ENCODE results near the gene ASTN2. TPM values are rescaled to one million over a fixed set of nuclear protein-coding genes. Genes with fewer than 3 reads are reported as not detected.
A peak's percentile ranks its signal among the peaks of the same experiment; 100 is the strongest.

ASTN2 gene
- total and polyA plus RNA-seq, 10 of the 15 experiments (the other 5 are each of a cell fraction or from before 2014, with no cell fraction given) = 1.4 to 15.7 (median 7.0) TPM

GRCh38 chr9:117413346-117414219 lies 1.3 kb downstream of the ASTN2 start:
- no peaks in the 10 kb centered on the region for H3K9me3 ChIP-seq (replicated peaks; ENCODE audit: control insufficient read depth, insufficient read depth, low read length)
- DNase-seq (ENCODE audit: low read depth, low spot score) (no peak), ATAC-seq (no peak), FAIRE-seq (no peak)
- no peaks in the 10 kb centered on the region for H3K36me3 ChIP-seq (ENCODE audit: control insufficient read depth in 2 of 2, insufficient read depth in 2 of 2, low read length in 1 of 2)
- TF ChIP-seq ATF3 (IDR thresholded peaks at IDR 0.05; ENCODE audit: borderline replicate concordance, extremely low read depth, low read depth, low read length) = no peak
- TF ChIP-seq IRF5 (IDR thresholded peaks at IDR 0.05; ENCODE audit: borderline replicate concordance) = no peak
- no peak for TF ChIP-seq KDM1A (IDR thresholded peaks at IDR 0.05; ENCODE audit: borderline replicate concordance)
- TF ChIP-seq ASH2L (IDR thresholded peaks at IDR 0.05; ENCODE audit: borderline replicate concordance, low read depth) = no peak
- 0 out of 2 replicates have a peak, but pooled peaks have one; percentile 20 for TF ChIP-seq EZH2 (IDR thresholded peaks at IDR 0.05; ENCODE audit: borderline replicate concordance, control insufficient read depth, low read depth, low read length)
- WGBS (ENCODE audit: insufficient coverage, insufficient replicate concordance, low lambda C conversion rate, missing lambda C conversion rate) = 4% methylated on average over 49 of the region's 51 CpGs
- no peaks in the 10 kb centered on the region for H3K4me1 ChIP-seq (ENCODE audit: control insufficient read depth, insufficient read depth, low read length)
- H3K4me3 ChIP-seq = no peak overlapping the region
- no peak overlapping the region for H2AFZ ChIP-seq (ENCODE audit: control insufficient read depth, low read depth, low read length)
- SMC1A ChIA-PET (ENCODE audit: uncharacterized antibody, unreplicated experiment) = no interaction called here
- H3K27ac ChIP-seq (ENCODE audit: control insufficient read depth, insufficient read depth) = no peak overlapping the region
- intact Hi-C loops (cut with micrococcal nuclease; ENCODE audit: unreplicated experiment) (loop anchor here (5.0 kb wide), 1 partner anchor 496 kb away; no protein-coding TSS in a partner anchor), in situ Hi-C loops (cut with MboI) (loop anchor here (25.0 kb wide), 1 partner anchor 676 kb away; no protein-coding TSS in a partner anchor)
- H3K4me2 ChIP-seq (ENCODE audit: control insufficient read depth, insufficient read depth) = no peak overlapping the region
- no peaks in the 10 kb centered on the region for H3K79me2 ChIP-seq (ENCODE audit: control insufficient read depth, insufficient read depth, low read length)
- no peaks in the 10 kb centered on the region for H4K20me1 ChIP-seq (ENCODE audit: control insufficient read depth, insufficient read depth)
- peaks cover 13 to 19% of the 10 kb centered on the region in 2 experiments; a peak in 3 of 4 replicates for H3K27me3 ChIP-seq (replicated peaks in 1 of 2; ENCODE audit: control insufficient read depth in 2 of 2, insufficient read depth in 2 of 2, low read length in 1 of 2)
- BruUV-seq (replicated peaks) = no TSS peak
- CTCF ChIA-PET = interaction anchor here (0.9 kb wide), 1 partner anchor 14 kb away, joined by 3 read pairs; no protein-coding TSS in a partner anchor
- POLR2A ChIA-PET = no interaction called here
- RAD21 ChIA-PET (ENCODE audit: unreplicated experiment) = no interaction called here
- H3K9ac ChIP-seq (ENCODE audit: control insufficient read depth, insufficient read depth, low read length) = no peak overlapping the region
